ENCODE results near the gene TUBB4A.

TUBB4A gene

DNA sequence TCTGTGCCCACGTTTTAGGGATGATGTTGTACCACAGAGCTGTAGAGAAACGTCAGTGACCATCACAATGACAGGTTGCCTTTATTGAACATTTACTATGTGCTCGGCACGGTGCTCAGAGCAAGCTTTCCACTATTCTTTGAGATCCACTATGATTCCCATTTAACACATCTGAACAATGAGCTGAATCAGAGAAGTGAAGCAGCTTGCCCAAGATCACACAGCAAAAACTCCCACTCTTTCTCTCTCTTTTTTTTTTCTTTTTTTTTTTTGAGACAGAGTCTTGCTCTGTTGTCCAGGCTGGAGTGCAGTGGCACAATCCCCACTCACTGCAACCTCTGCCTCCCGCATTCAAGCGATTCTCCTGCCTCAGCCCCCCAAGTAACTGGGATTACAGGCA lies 20.6 kb upstream of the TUBB4A start:
- Histone ChIP-seq H3K9me2 (replicated peaks; ENCODE audit: insufficient read depth, low read length) (no peaks in the 10 kb centered on the region), H3K9ac (ENCODE audit: low read length) (peak overlapping the region; percentile 56), H3K27ac (ENCODE audit: low read depth, low read length) (peak overlapping the region; percentile 94), H3K4me3 (ENCODE audit: insufficient read depth, low read length, poor library complexity, severe bottlenecking) (peak overlapping the region; percentile 39), H3K9me3 (ENCODE audit: insufficient read depth, low read length) (no peaks in the 10 kb centered on the region), H3K79me2 (ENCODE audit: insufficient read depth, low read length) (no peaks in the 10 kb centered on the region), H3K4me2 (ENCODE audit: low read depth, low read length, poor library complexity, severe bottlenecking) (peak overlapping the region; percentile 71), H3K27me3 (ENCODE audit: low read length) (no peaks in the 10 kb centered on the region), H2AFZ (ENCODE audit: low read depth, low read length, severe bottlenecking) (peak overlapping the region; percentile 52), H3K36me3 (ENCODE audit: low read length) (no peaks in the 10 kb centered on the region), H3F3A (ENCODE audit: insufficient read depth) (peaks cover 54% of the 10 kb centered on the region), H4K20me1 (ENCODE audit: low read depth, low read length) (no peaks in the 10 kb centered on the region)
- TF ChIP-seq, protein P1, sequence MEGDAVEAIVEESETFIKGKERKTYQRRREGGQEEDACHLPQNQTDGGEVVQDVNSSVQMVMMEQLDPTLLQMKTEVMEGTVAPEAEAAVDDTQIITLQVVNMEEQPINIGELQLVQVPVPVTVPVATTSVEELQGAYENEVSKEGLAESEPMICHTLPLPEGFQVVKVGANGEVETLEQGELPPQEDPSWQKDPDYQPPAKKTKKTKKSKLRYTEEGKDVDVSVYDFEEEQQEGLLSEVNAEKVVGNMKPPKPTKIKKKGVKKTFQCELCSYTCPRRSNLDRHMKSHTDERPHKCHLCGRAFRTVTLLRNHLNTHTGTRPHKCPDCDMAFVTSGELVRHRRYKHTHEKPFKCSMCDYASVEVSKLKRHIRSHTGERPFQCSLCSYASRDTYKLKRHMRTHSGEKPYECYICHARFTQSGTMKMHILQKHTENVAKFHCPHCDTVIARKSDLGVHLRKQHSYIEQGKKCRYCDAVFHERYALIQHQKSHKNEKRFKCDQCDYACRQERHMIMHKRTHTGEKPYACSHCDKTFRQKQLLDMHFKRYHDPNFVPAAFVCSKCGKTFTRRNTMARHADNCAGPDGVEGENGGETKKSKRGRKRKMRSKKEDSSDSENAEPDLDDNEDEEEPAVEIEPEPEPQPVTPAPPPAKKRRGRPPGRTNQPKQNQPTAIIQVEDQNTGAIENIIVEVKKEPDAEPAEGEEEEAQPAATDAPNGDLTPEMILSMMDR (IDR thresholded peaks at IDR 0.05; ENCODE audit: insufficient read depth, low read length, poor library complexity, severe bottlenecking): no peak

DNA sequence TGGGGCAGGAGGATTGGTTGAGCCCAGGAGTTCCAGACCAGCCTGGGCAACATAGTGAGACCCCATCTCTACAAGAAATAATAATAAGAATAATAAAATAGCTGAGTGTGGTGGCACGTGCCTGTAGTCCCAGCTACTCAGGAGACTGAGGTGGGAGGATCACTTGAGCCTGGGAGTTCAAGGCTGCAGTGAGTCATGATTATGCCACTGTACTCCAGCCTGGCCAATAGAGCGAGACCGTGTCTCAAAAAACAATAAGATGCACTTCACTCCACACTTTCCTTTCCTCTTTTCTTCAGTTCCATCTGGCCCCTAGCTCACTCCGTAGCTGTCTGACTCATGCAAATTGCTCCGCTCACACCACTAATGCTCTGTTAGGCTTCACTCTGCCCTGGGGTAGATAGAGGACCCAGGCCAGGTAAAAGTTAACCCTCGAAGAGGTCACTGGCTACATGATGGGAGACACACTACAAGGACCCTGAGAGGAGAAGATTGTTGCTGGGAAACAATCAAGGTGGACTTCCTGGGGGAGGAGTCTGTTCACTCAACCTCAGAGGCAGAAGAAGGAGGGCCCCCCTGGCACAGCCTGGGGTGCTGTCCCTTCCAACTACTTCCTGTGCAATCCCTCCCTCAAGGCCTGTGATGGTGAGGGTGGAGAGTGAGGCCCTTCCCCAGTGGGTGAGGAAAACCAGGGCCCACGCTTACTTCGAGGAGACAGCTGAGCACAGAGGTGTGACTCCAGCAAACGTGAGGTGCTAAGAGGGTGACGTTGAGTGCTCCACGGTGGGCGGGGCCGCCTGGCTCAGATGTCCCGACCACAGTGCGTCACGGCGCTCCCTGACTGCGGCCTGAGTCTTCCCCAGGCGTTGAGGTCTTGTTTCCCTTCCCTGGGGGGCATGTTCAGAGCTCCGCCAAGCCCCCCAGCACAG lies 19.9 kb upstream of the TUBB4A start:
- TF ChIP-seq, protein P1 (IDR thresholded peaks at IDR 0.05; ENCODE audit: insufficient read depth, low read length, poor library complexity, severe bottlenecking): no peak
- no peak for TF ChIP-seq EZH2phosphoT487 (conservative IDR thresholded peaks at IDR 0.05; ENCODE audit: low read length)
- no peaks in the 10 kb centered on the region for H3K27me3 ChIP-seq (ENCODE audit: low read length)
- H3K4me3 ChIP-seq (ENCODE audit: insufficient read depth, low read length, poor library complexity, severe bottlenecking): peak overlapping the region; percentile 39
- peaks cover 51% of the 10 kb centered on the region for H3F3A ChIP-seq (ENCODE audit: insufficient read depth)
- H3K4me2 ChIP-seq (ENCODE audit: low read depth, low read length, poor library complexity, severe bottlenecking): peak overlapping the region; percentile 71
- H3K27ac ChIP-seq (ENCODE audit: low read depth, low read length): peak overlapping the region; percentile 94
- H3K9me3 ChIP-seq (ENCODE audit: insufficient read depth, low read length): no peaks in the 10 kb centered on the region
- no peaks in the 10 kb centered on the region for H4K20me1 ChIP-seq (ENCODE audit: low read depth, low read length)
- H2AFZ ChIP-seq (ENCODE audit: low read depth, low read length, severe bottlenecking): peak overlapping the region; percentile 52
- H3K9me2 ChIP-seq (replicated peaks; ENCODE audit: insufficient read depth, low read length): no peaks in the 10 kb centered on the region
- H3K9ac ChIP-seq (ENCODE audit: low read length): peak overlapping the region; percentile 56
- H3K36me3 ChIP-seq (ENCODE audit: low read length): no peaks in the 10 kb centered on the region
- no peaks in the 10 kb centered on the region for H3K79me2 ChIP-seq (ENCODE audit: insufficient read depth, low read length)

DNA sequence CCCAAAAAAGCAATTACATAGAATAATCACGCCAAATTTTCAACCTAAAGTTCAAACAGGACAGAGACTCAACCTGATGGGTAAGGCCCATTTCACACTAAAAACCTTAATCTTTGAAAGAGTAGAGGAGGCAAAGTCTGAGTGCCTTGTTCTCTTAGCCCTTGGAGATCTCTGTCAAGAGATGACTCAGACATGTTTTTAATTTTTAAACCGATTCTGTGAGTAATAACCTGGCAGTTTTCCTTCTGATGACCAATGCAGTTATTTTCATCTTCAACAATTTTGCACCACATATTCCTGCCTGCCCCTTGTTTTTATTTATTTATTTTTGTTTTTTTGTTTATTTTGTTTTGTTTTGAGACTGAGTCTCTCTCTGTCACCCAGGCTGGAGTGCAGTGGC lies 17.2 kb upstream of the TUBB4A start:
- no peaks in the 10 kb centered on the region for H3K79me2 ChIP-seq (ENCODE audit: insufficient read depth, low read length)
- H4K20me1 ChIP-seq (ENCODE audit: low read depth, low read length): no peaks in the 10 kb centered on the region
- H2AFZ ChIP-seq (ENCODE audit: low read depth, low read length, severe bottlenecking): no peak overlapping the region
- no peak overlapping the region for H3K4me3 ChIP-seq (ENCODE audit: insufficient read depth, low read length, poor library complexity, severe bottlenecking)
- no peaks in the 10 kb centered on the region for H3K9me2 ChIP-seq (replicated peaks; ENCODE audit: insufficient read depth, low read length)
- H3K9ac ChIP-seq (ENCODE audit: low read length): no peak overlapping the region
- TF ChIP-seq, protein P1 (IDR thresholded peaks at IDR 0.05; ENCODE audit: insufficient read depth, low read length, poor library complexity, severe bottlenecking): no peak
- TF ChIP-seq EZH2phosphoT487 (conservative IDR thresholded peaks at IDR 0.05; ENCODE audit: low read length): no peak
- no peaks in the 10 kb centered on the region for H3K36me3 ChIP-seq (ENCODE audit: low read length)
- H3K4me2 ChIP-seq (ENCODE audit: low read depth, low read length, poor library complexity, severe bottlenecking): peak overlapping the region; percentile 32
- H3K27ac ChIP-seq (ENCODE audit: low read depth, low read length): peak overlapping the region; percentile 92
- H3F3A ChIP-seq (ENCODE audit: insufficient read depth): peaks cover 48% of the 10 kb centered on the region
- no peaks in the 10 kb centered on the region for H3K27me3 ChIP-seq (ENCODE audit: low read length)
- H3K9me3 ChIP-seq (ENCODE audit: insufficient read depth, low read length): no peaks in the 10 kb centered on the region
